HEK293 (cell line): ENCODE results near the gene PDE4D.

ENCODE experiments used
- CTCF ChIA-PET: fragments of 350-600 bp; formaldehyde crosslinking; extraction: SDS; loops from one replicate; lab custom pipeline; 2021; ENCODE audit warnings: antibody characterized with exemption; lab: Yijun Ruan, JAX
- POLR2A ChIA-PET: fragments of 300-600 bp; formaldehyde crosslinking; extraction: SDS; loops from one replicate; lab custom pipeline; 2020; ENCODE audit warnings: antibody characterized with exemption, inconsistent platforms; lab: Yijun Ruan, JAX
- H3K27ac ChIP-seq: fragments of 200-500 bp; sonication (Bioruptor generic); 2 replicates; pipeline ENCODE4 v1.5.1; 2014; ENCODE audit warnings: low read depth, low read length, control low read depth, inconsistent platforms; ENCODE audit errors: extremely low read depth
- H3K36me3 ChIP-seq, 2 experiments: fragments of 200-500 bp in 1 of 2; sonication (Bioruptor generic) in 1 of 2; 1 replicate in 1 of 2; 2 replicates in 1 of 2; pipeline ENCODE4 v1.5.1; 2014 to 2017; ENCODE audit warnings: inconsistent platforms in 2 of 2, low read length in 2 of 2; ENCODE audit not compliant: control insufficient read depth in 2 of 2, insufficient read depth in 1 of 2
- H3K4me1 ChIP-seq: fragments of 200-500 bp; sonication (Bioruptor generic); 2 replicates; pipeline ENCODE4 v1.5.1; 2014; ENCODE audit warnings: mild to moderate bottlenecking, low read length, inconsistent platforms; ENCODE audit not compliant: control insufficient read depth, insufficient read depth
- H3K4me3 ChIP-seq: 2 replicates; pipeline ENCODE4 v1.5.1; 2011; ENCODE audit warnings: low read depth, mild to moderate bottlenecking, control low read depth, low read length, moderate library complexity
- H3K9me3 ChIP-seq: fragments of 200-500 bp; sonication (Bioruptor generic); 2 replicates; pipeline ENCODE4 v1.5.1; 2014; ENCODE audit warnings: low read depth, low read length, inconsistent platforms; ENCODE audit not compliant: control insufficient read depth, insufficient read depth
- BCL11A ChIP-seq: fragments of 450-650 bp; formaldehyde crosslinking; IDR thresholded peaks from 2 replicates; pipeline ENCODE4 v1.5.1; 2016; ENCODE audit warnings: low read depth, missing biosample characterization, missing genetic modification characterization
- EGR2 ChIP-seq: fragments of 450-650 bp; formaldehyde crosslinking; IDR thresholded peaks from 2 replicates; pipeline ENCODE4 v1.5.1; 2016; ENCODE audit warnings: low read depth, missing biosample characterization, missing genetic modification characterization
- KLF1 ChIP-seq: fragments of 450-650 bp; formaldehyde crosslinking; IDR thresholded peaks from 2 replicates; pipeline ENCODE4 v1.5.1; 2016; ENCODE audit warnings: missing biosample characterization, missing genetic modification characterization
- KLF10 ChIP-seq: fragments of 450-650 bp; IDR thresholded peaks from 2 replicates; pipeline ENCODE4 v1.5.1; 2018; ENCODE audit warnings: missing biosample characterization, mild to moderate bottlenecking, missing genetic modification characterization
- KLF7 ChIP-seq: fragments of 450-650 bp; formaldehyde crosslinking; IDR thresholded peaks from 2 replicates; pipeline ENCODE4 v1.5.1; 2016; ENCODE audit warnings: missing biosample characterization, missing genetic modification characterization, borderline replicate concordance
- PRDM1 ChIP-seq: fragments of 450-650 bp; formaldehyde crosslinking; IDR thresholded peaks from 2 replicates; pipeline ENCODE4; 2016; ENCODE audit warnings: missing biosample characterization, missing genetic modification characterization
- WT1 ChIP-seq: fragments of 450-650 bp; formaldehyde crosslinking; IDR thresholded peaks from 2 replicates; pipeline ENCODE4 v1.5.1; 2016; ENCODE audit warnings: missing biosample characterization, missing genetic modification characterization
- YY1 ChIP-seq: fragments of 450-650 bp; formaldehyde crosslinking; IDR thresholded peaks from 2 replicates; pipeline ENCODE4 v1.5.1; 2018; ENCODE audit warnings: missing biosample characterization, missing genetic modification characterization
- ZBTB1 ChIP-seq: fragments of 450-650 bp; formaldehyde crosslinking; IDR thresholded peaks from 2 replicates; pipeline ENCODE4 v1.5.1; 2016; ENCODE audit warnings: missing biosample characterization, missing genetic modification characterization
- ZBTB21 ChIP-seq: fragments of 450-650 bp; formaldehyde crosslinking; IDR thresholded peaks from 2 replicates; pipeline ENCODE4 v1.5.1; 2017; ENCODE audit warnings: missing biosample characterization, missing genetic modification characterization
- ZBTB48 ChIP-seq: fragments of 450-650 bp; formaldehyde crosslinking; IDR thresholded peaks from 2 replicates; pipeline ENCODE4 v1.5.1; 2016; ENCODE audit warnings: missing biosample characterization, missing genetic modification characterization
- ZNF174 ChIP-seq: fragments of 450-650 bp; formaldehyde crosslinking; IDR thresholded peaks from 2 replicates; pipeline ENCODE4 v1.5.0; 2017; ENCODE audit warnings: missing biosample characterization, mild to moderate bottlenecking, missing genetic modification characterization
- ZNF292 ChIP-seq: fragments of 450-650 bp; formaldehyde crosslinking; IDR thresholded peaks from 2 replicates; pipeline ENCODE4 v1.5.1; 2016; ENCODE audit warnings: low read depth, missing biosample characterization, missing genetic modification characterization, borderline replicate concordance
- ZNF302 ChIP-seq: fragments of 450-650 bp; formaldehyde crosslinking; IDR thresholded peaks from 2 replicates; pipeline ENCODE4 v1.5.1; 2016; ENCODE audit warnings: missing biosample characterization, missing genetic modification characterization, low read depth
- ZNF311 ChIP-seq: fragments of 450-650 bp; formaldehyde crosslinking; IDR thresholded peaks from 2 replicates; pipeline ENCODE4 v1.5.1; 2017; ENCODE audit warnings: missing biosample characterization, missing genetic modification characterization, borderline replicate concordance
- ZNF335 ChIP-seq: fragments of 450-650 bp; formaldehyde crosslinking; conservative IDR thresholded peaks from 2 replicates; pipeline ENCODE4 v1.5.1; 2016; ENCODE audit warnings: missing biosample characterization, missing genetic modification characterization
- ZNF366 ChIP-seq: fragments of 450-650 bp; formaldehyde crosslinking; conservative IDR thresholded peaks from 2 replicates; pipeline ENCODE4 v1.5.1; 2016; ENCODE audit warnings: missing biosample characterization, missing genetic modification characterization
- ZNF513 ChIP-seq: fragments of 450-650 bp; IDR thresholded peaks from 2 replicates; pipeline ENCODE4 v1.5.1; 2018; ENCODE audit warnings: missing biosample characterization, missing genetic modification characterization
- ZNF558 ChIP-seq: fragments of 450-650 bp; formaldehyde crosslinking; IDR thresholded peaks from 2 replicates; pipeline ENCODE4 v1.5.1; 2016; ENCODE audit warnings: missing biosample characterization, missing genetic modification characterization
- ZNF621 ChIP-seq: fragments of 450-650 bp; formaldehyde crosslinking; IDR thresholded peaks from 2 replicates; pipeline ENCODE4 v1.5.1; 2017; ENCODE audit warnings: missing biosample characterization, missing genetic modification characterization
- ZNF843 ChIP-seq: fragments of 450-650 bp; formaldehyde crosslinking; IDR thresholded peaks from 2 replicates; pipeline ENCODE4 v1.5.1; 2016; ENCODE audit warnings: missing biosample characterization, missing genetic modification characterization
- TF ChIP-seq, protein P1 (sequence below): fragments of 450-650 bp; formaldehyde crosslinking; IDR thresholded peaks from 2 replicates; pipeline ENCODE4 v1.5.1; 2016; ENCODE audit warnings: missing biosample characterization, missing genetic modification characterization
- TF ChIP-seq, protein P2 (sequence below): fragments of 450-650 bp; formaldehyde crosslinking; IDR thresholded peaks from 2 replicates; pipeline ENCODE4 v1.5.1; 2016; ENCODE audit warnings: missing biosample characterization, missing genetic modification characterization, low read depth

PDE4D gene

GRCh38 chr5:59143926-59144333 lies 749.6 kb downstream of the PDE4D start:
- no peaks in the 10 kb centered on the region for H3K4me1 ChIP-seq
- H3K36me3 ChIP-seq = no peaks in the 10 kb centered on the region
- H3K27ac ChIP-seq = no peak overlapping the region
- no peaks in the 10 kb centered on the region for H3K9me3 ChIP-seq
- no peak overlapping the region for H3K4me3 ChIP-seq
- POLR2A ChIA-PET = no interaction called here
- TF ChIP-seq KLF7 (tag by site-specific recombination) (no peak), ZNF335 (tag by site-specific recombination) (no peak), YY1 (no peak), ZBTB21 (tag by site-specific recombination) (no peak), ZBTB1 (no peak), ZNF513 (tag by site-specific recombination) (no peak)
- TF ChIP-seq, protein P1, sequence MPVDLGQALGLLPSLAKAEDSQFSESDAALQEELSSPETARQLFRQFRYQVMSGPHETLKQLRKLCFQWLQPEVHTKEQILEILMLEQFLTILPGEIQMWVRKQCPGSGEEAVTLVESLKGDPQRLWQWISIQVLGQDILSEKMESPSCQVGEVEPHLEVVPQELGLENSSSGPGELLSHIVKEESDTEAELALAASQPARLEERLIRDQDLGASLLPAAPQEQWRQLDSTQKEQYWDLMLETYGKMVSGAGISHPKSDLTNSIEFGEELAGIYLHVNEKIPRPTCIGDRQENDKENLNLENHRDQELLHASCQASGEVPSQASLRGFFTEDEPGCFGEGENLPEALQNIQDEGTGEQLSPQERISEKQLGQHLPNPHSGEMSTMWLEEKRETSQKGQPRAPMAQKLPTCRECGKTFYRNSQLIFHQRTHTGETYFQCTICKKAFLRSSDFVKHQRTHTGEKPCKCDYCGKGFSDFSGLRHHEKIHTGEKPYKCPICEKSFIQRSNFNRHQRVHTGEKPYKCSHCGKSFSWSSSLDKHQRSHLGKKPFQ (tag by site-specific recombination) = no peak
- TF ChIP-seq, all 188 proteins: peak for 0
- CTCF ChIA-PET = interaction anchor here (0.6 kb wide), 1 partner anchor 95 kb away, joined by 3 read pairs; no protein-coding TSS in a partner anchor

GRCh38 chr5:59142927-59143326 lies 750.6 kb downstream of the PDE4D start:
- TF ChIP-seq ZNF366 (tag by site-specific recombination) (peak; percentile 77), KLF1 (tag by site-specific recombination) (no peak), ZNF311 (tag by site-specific recombination) (no peak), ZNF292 (no peak), BCL11A (tag by site-specific recombination) (no peak)
- Histone ChIP-seq H3K27ac (no peak overlapping the region), H3K4me3 (no peak overlapping the region), H3K4me1 (no peaks in the 10 kb centered on the region), H3K36me3 (no peaks in the 10 kb centered on the region), H3K9me3 (no peaks in the 10 kb centered on the region)
- POLR2A ChIA-PET = no interaction called here
- CTCF ChIA-PET = no interaction called here

DNA sequence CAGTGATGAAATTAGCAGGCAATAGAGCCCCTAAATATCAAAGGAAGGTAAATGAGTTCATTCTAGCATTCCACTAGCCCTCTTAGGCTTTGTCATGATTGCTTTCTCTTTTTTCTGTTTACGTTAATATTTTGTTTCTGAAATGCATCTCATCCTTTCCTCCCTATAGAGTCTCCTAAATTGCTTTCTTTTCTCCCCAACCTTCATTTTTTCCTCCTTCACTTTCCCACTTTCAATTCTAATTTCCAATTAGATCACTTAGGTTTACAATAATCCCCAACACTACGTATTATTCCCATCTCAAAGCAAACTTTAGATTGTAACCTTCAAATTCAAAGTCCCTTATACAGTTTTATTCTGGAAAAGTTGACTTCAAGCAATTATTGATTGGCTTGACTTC lies 751.4 kb downstream of the PDE4D start:
- no peak overlapping the region for H3K4me3 ChIP-seq
- TF ChIP-seq ZNF558 (tag by site-specific recombination) (no peak), PRDM1 (tag by site-specific recombination) (peak; percentile 93)
- TF ChIP-seq, all 188 proteins: peak for 1
- H3K4me1 ChIP-seq = no peaks in the 10 kb centered on the region
- no peak overlapping the region for H3K27ac ChIP-seq
- ChIA-PET CTCF (no interaction called here), POLR2A (no interaction called here)
- H3K36me3 ChIP-seq = no peaks in the 10 kb centered on the region
- no peaks in the 10 kb centered on the region for H3K9me3 ChIP-seq

- H3K4me1 ChIP-seq = no peaks in the 10 kb centered on the region
- ChIA-PET POLR2A (no interaction called here), CTCF (interaction anchor here (0.6 kb wide), 1 partner anchor 108 kb away, joined by 3 read pairs; no protein-coding TSS in a partner anchor)
- no peak overlapping the region for H3K4me3 ChIP-seq
- H3K9me3 ChIP-seq = no peaks in the 10 kb centered on the region
- H3K36me3 ChIP-seq = no peaks in the 10 kb centered on the region
- no peak overlapping the region for H3K27ac ChIP-seq
- no peak for TF ChIP-seq ZNF302 (tag by site-specific recombination)
- TF ChIP-seq, protein P2, sequence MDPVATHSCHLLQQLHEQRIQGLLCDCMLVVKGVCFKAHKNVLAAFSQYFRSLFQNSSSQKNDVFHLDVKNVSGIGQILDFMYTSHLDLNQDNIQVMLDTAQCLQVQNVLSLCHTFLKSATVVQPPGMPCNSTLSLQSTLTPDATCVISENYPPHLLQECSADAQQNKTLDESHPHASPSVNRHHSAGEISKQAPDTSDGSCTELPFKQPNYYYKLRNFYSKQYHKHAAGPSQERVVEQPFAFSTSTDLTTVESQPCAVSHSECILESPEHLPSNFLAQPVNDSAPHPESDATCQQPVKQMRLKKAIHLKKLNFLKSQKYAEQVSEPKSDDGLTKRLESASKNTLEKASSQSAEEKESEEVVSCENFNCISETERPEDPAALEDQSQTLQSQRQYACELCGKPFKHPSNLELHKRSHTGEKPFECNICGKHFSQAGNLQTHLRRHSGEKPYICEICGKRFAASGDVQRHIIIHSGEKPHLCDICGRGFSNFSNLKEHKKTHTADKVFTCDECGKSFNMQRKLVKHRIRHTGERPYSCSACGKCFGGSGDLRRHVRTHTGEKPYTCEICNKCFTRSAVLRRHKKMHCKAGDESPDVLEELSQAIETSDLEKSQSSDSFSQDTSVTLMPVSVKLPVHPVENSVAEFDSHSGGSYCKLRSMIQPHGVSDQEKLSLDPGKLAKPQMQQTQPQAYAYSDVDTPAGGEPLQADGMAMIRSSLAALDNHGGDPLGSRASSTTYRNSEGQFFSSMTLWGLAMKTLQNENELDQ (tag by site-specific recombination) = no peak
- TF ChIP-seq ZNF621 (tag by site-specific recombination) = no peak
- TF ChIP-seq ZNF843 (tag by site-specific recombination) = no peak
- no peak for TF ChIP-seq ZBTB48 (tag by site-specific recombination)
- no peak for TF ChIP-seq WT1 (tag by site-specific recombination)
- TF ChIP-seq ZNF174 (tag by site-specific recombination) = no peak
- no peak for TF ChIP-seq EGR2 (tag by site-specific recombination)
- TF ChIP-seq YY1 = no peak
- no peak for TF ChIP-seq KLF10 (tag by site-specific recombination)
Measured at GRCh38 chr5:59140133-59140532, 753.4 kb downstream of the PDE4D start.
